ENCODE results near the gene OXLD1.

DNA sequence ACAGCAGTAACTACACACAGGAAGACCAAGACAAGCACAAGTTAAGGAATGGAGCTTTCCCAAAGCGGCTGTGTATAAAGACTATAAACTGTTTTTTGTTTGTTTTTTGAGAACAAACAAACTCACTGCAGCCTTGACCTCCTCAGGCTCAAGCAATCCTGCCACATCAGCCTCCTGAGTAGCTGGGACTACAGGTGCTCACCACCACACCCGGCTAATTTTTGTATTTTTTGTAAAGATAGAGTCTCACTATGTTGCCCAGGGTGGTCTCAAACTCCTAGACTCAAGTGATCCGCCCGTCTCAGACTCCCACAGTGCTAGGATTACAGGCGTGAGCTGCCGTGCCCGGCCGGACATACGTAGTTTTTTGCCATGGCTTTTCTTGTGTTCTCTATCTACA is 6.0 kb downstream of the OXLD1 start:
- TF ChIP-seq, protein P1, sequence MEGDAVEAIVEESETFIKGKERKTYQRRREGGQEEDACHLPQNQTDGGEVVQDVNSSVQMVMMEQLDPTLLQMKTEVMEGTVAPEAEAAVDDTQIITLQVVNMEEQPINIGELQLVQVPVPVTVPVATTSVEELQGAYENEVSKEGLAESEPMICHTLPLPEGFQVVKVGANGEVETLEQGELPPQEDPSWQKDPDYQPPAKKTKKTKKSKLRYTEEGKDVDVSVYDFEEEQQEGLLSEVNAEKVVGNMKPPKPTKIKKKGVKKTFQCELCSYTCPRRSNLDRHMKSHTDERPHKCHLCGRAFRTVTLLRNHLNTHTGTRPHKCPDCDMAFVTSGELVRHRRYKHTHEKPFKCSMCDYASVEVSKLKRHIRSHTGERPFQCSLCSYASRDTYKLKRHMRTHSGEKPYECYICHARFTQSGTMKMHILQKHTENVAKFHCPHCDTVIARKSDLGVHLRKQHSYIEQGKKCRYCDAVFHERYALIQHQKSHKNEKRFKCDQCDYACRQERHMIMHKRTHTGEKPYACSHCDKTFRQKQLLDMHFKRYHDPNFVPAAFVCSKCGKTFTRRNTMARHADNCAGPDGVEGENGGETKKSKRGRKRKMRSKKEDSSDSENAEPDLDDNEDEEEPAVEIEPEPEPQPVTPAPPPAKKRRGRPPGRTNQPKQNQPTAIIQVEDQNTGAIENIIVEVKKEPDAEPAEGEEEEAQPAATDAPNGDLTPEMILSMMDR (conservative IDR thresholded peaks at IDR 0.05; ENCODE audit: low read depth, low read length): no peak
- TF ChIP-seq EZH2 (IDR thresholded peaks at IDR 0.05; ENCODE audit: low read length, unreplicated experiment) (no peak), EZH2phosphoT487 (IDR thresholded peaks at IDR 0.05; ENCODE audit: borderline replicate concordance, low read length) (no peak)

All from PC-3 (cell line).